Central memory CD8-positive, alpha-beta T cell (primary cell): ENCODE results near the gene REEP3.

Experiments used
- ATAC-seq: fragments of 150-1000 bp; cut with Tn5 transposase; replicated peaks from 2 replicates; pipeline ENCODE4 v1.10.0; 2022; ENCODE audit warnings: mild to moderate bottlenecking, moderate FRiP score, moderate number of reproducible peaks; ENCODE audit not compliant: poor library complexity, severe bottlenecking; ENCODE audit errors: extremely low read depth
- DNase-seq, 2 donors: peaks; one replicate each; pipeline ENCODE4 v3.0.0; 2021; ENCODE audit warnings: low spot score in 2 of 2
- H3K27ac Mint-ChIP-seq: one replicate; pipeline ENCODE4 v1.8.0; 2022; ENCODE audit warnings: low read depth, mild to moderate bottlenecking, moderate library complexity, mixed read lengths
- H3K27me3 Mint-ChIP-seq: one replicate; pipeline ENCODE4 v1.8.0; 2022; ENCODE audit warnings: mixed read lengths
- H3K36me3 Mint-ChIP-seq: one replicate; pipeline ENCODE4 v1.8.0; 2022; ENCODE audit warnings: mild to moderate bottlenecking, moderate library complexity, mixed read lengths; ENCODE audit not compliant: insufficient read depth
- H3K4me1 Mint-ChIP-seq: one replicate; pipeline ENCODE4 v1.8.0; 2022; ENCODE audit warnings: mixed read lengths
- H3K4me3 Mint-ChIP-seq: one replicate; pipeline ENCODE4 v1.8.0; 2022; ENCODE audit warnings: mild to moderate bottlenecking, moderate library complexity, mixed read lengths
- H3K9me3 Mint-ChIP-seq: one replicate; pipeline ENCODE4 v1.8.0; 2022; ENCODE audit warnings: mixed read lengths

The REEP3 gene

GRCh38 chr10:63631991-63632390 lies 110.8 kb downstream of the REEP3 start:
- Mint-ChIP-seq H3K4me1 (peaks cover 17% of the 10 kb centered on the region), H3K27ac (no peak overlapping the region), H3K36me3 (peaks cover 7% of the 10 kb centered on the region), H3K4me3 (peak overlapping the region; percentile 92), H3K9me3 (no peaks in the 10 kb centered on the region), H3K27me3 (no peaks in the 10 kb centered on the region)
- DNase-seq (no peak), ATAC-seq (no peak)

- Mint-ChIP-seq H3K27me3 (peaks cover 16% of the 10 kb centered on the region), H3K36me3 (peaks cover 7% of the 10 kb centered on the region), H3K9me3 (no peaks in the 10 kb centered on the region), H3K4me3 (no peak overlapping the region), H3K4me1 (peaks cover 8% of the 10 kb centered on the region), H3K27ac (no peak overlapping the region)
- no peak for ATAC-seq
- DNase-seq = no peak
These were observed 112.7 kb downstream of the REEP3 start for GRCh38 chr10:63633677-63634487.

- H3K36me3 Mint-ChIP-seq = peaks cover 2% of the 10 kb centered on the region
- peaks cover 2% of the 10 kb centered on the region for H3K4me1 Mint-ChIP-seq
- H3K27ac Mint-ChIP-seq = no peak overlapping the region
- no peak overlapping the region for H3K4me3 Mint-ChIP-seq
- DNase-seq (no peak), ATAC-seq (no peak)
- H3K27me3 Mint-ChIP-seq = peaks cover 16% of the 10 kb centered on the region
- H3K9me3 Mint-ChIP-seq = no peaks in the 10 kb centered on the region
These were observed 113.4 kb downstream of the REEP3 start for GRCh38 chr10:63634488-63635065.

- ATAC-seq (no peak), DNase-seq (no peak)
- Mint-ChIP-seq H3K27ac (no peak overlapping the region), H3K4me1 (no peaks in the 10 kb centered on the region), H3K36me3 (peaks cover 1% of the 10 kb centered on the region), H3K4me3 (no peak overlapping the region), H3K27me3 (peaks cover 16% of the 10 kb centered on the region), H3K9me3 (no peaks in the 10 kb centered on the region)
These were observed 115.6 kb downstream of the REEP3 start for GRCh38 chr10:63636812-63637211.

GRCh38 chr10:63637901-63638327 lies 116.7 kb downstream of the REEP3 start:
- DNase-seq (no peak), ATAC-seq (no peak)
- H3K4me1 Mint-ChIP-seq = no peaks in the 10 kb centered on the region
- H3K27me3 Mint-ChIP-seq = peaks cover 16% of the 10 kb centered on the region
- H3K4me3 Mint-ChIP-seq = no peak overlapping the region
- H3K9me3 Mint-ChIP-seq = no peaks in the 10 kb centered on the region
- H3K27ac Mint-ChIP-seq = no peak overlapping the region
- H3K36me3 Mint-ChIP-seq = peaks cover 1% of the 10 kb centered on the region

GRCh38 chr10:63641366-63641765 lies 120.2 kb downstream of the REEP3 start:
- ATAC-seq (no peak), DNase-seq (no peak)
- Mint-ChIP-seq H3K27me3 (peaks cover 16% of the 10 kb centered on the region), H3K4me3 (no peak overlapping the region), H3K27ac (no peak overlapping the region), H3K36me3 (peaks cover 1% of the 10 kb centered on the region), H3K9me3 (no peaks in the 10 kb centered on the region), H3K4me1 (no peaks in the 10 kb centered on the region)

- Mint-ChIP-seq H3K27me3 (peaks cover 16% of the 10 kb centered on the region), H3K27ac (no peak overlapping the region), H3K4me1 (no peaks in the 10 kb centered on the region), H3K9me3 (no peaks in the 10 kb centered on the region), H3K4me3 (no peak overlapping the region), H3K36me3 (peaks cover 1% of the 10 kb centered on the region)
- ATAC-seq = no peak
- no peak for DNase-seq
These were observed 120.6 kb downstream of the REEP3 start for GRCh38 chr10:63641799-63642198.

- H3K36me3 Mint-ChIP-seq = peaks cover 1% of the 10 kb centered on the region
- H3K4me1 Mint-ChIP-seq = no peaks in the 10 kb centered on the region
- no peaks in the 10 kb centered on the region for H3K9me3 Mint-ChIP-seq
- no peak overlapping the region for H3K27ac Mint-ChIP-seq
- no peak overlapping the region for H3K4me3 Mint-ChIP-seq
- ATAC-seq (no peak), DNase-seq (no peak)
- H3K27me3 Mint-ChIP-seq = peaks cover 16% of the 10 kb centered on the region
These were observed 121.6 kb downstream of the REEP3 start for GRCh38 chr10:63642808-63643207.

- Mint-ChIP-seq H3K36me3 (peaks cover 1% of the 10 kb centered on the region), H3K4me3 (no peak overlapping the region), H3K27ac (no peak overlapping the region), H3K27me3 (peaks cover 17% of the 10 kb centered on the region), H3K9me3 (no peaks in the 10 kb centered on the region), H3K4me1 (no peaks in the 10 kb centered on the region)
- no peak for DNase-seq
- ATAC-seq = no peak
These were observed 123.4 kb downstream of the REEP3 start for GRCh38 chr10:63644418-63645142.

GRCh38 chr10:63645195-63645594 lies 124.0 kb downstream of the REEP3 start:
- H3K9me3 Mint-ChIP-seq = no peaks in the 10 kb centered on the region
- no peak for DNase-seq
- no peaks in the 10 kb centered on the region for H3K4me1 Mint-ChIP-seq
- no peak overlapping the region for H3K27ac Mint-ChIP-seq
- peaks cover 17% of the 10 kb centered on the region for H3K27me3 Mint-ChIP-seq
- no peaks in the 10 kb centered on the region for H3K36me3 Mint-ChIP-seq
- no peak for ATAC-seq
- no peak overlapping the region for H3K4me3 Mint-ChIP-seq

GRCh38 chr10:63646491-63646890 lies 125.3 kb downstream of the REEP3 start:
- Mint-ChIP-seq H3K4me1 (no peaks in the 10 kb centered on the region), H3K27me3 (peaks cover 17% of the 10 kb centered on the region), H3K27ac (no peak overlapping the region), H3K4me3 (no peak overlapping the region), H3K36me3 (no peaks in the 10 kb centered on the region), H3K9me3 (no peaks in the 10 kb centered on the region)
- DNase-seq (no peak), ATAC-seq (no peak)

- Mint-ChIP-seq H3K27me3 (peaks cover 17% of the 10 kb centered on the region), H3K27ac (no peak overlapping the region), H3K4me1 (no peaks in the 10 kb centered on the region), H3K9me3 (no peaks in the 10 kb centered on the region), H3K4me3 (no peak overlapping the region), H3K36me3 (no peaks in the 10 kb centered on the region)
- ATAC-seq (no peak), DNase-seq (no peak)
These were observed 130.7 kb downstream of the REEP3 start for GRCh38 chr10:63651864-63652263.

- no peak overlapping the region for H3K27ac Mint-ChIP-seq
- ATAC-seq = no peak
- DNase-seq = no peak
- no peaks in the 10 kb centered on the region for H3K9me3 Mint-ChIP-seq
- no peaks in the 10 kb centered on the region for H3K36me3 Mint-ChIP-seq
- H3K4me1 Mint-ChIP-seq = no peaks in the 10 kb centered on the region
- no peaks in the 10 kb centered on the region for H3K27me3 Mint-ChIP-seq
- no peak overlapping the region for H3K4me3 Mint-ChIP-seq
These were observed 132.5 kb downstream of the REEP3 start for GRCh38 chr10:63653747-63654146.
